ENCODE results near the gene STIM2.
"Not testable (repeated sequence)": the region's sequence is repeated elsewhere in the genome, so short reads cannot be mapped to it uniquely, and the experiment has no call there.

Gene STIM2

GRCh38 chr4:26824667-26825066 lies 36.0 kb upstream of the STIM2 start:
- no peaks in the 10 kb centered on the region for H3K27me3 Mint-ChIP-seq
- H3K36me3 Mint-ChIP-seq (ENCODE audit: low read depth), result peaks cover 3% of the 10 kb centered on the region
- H3K27ac Mint-ChIP-seq, result no peak overlapping the region
- no peak overlapping the region for H3K4me3 Mint-ChIP-seq
- peaks cover 16% of the 10 kb centered on the region for H3K4me1 Mint-ChIP-seq (ENCODE audit: low read depth)
- no peak for DNase-seq
- H3K9me3 Mint-ChIP-seq, result peaks cover 11% of the 10 kb centered on the region

DNA sequence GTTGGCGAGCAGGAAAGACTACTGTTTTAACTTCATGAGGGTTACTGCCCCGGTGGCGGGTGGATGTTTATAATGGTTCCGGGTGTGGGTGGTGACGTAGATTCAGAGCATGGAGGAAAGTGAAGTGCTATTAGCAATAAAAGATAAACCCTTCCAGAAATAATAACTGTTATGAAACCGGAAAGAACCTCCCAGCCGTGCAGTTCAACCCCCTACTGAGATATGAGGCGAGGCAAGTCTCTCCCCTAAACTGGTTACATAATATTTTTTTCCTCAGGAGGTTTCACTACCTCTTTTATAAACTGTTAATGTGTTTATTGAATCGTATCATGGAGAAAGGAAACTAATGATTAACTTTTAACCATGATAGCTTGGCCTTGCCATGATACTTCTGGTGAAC lies 33.9 kb upstream of the STIM2 start:
- H3K4me1 Mint-ChIP-seq (ENCODE audit: low read depth), result peaks cover 16% of the 10 kb centered on the region
- peaks cover 3% of the 10 kb centered on the region for H3K36me3 Mint-ChIP-seq (ENCODE audit: low read depth)
- H3K27ac Mint-ChIP-seq, result no peak overlapping the region
- H3K9me3 Mint-ChIP-seq, result peaks cover 11% of the 10 kb centered on the region
- no peaks in the 10 kb centered on the region for H3K27me3 Mint-ChIP-seq
- H3K4me3 Mint-ChIP-seq, result no peak overlapping the region
- DNase-seq, result no peak

DNA sequence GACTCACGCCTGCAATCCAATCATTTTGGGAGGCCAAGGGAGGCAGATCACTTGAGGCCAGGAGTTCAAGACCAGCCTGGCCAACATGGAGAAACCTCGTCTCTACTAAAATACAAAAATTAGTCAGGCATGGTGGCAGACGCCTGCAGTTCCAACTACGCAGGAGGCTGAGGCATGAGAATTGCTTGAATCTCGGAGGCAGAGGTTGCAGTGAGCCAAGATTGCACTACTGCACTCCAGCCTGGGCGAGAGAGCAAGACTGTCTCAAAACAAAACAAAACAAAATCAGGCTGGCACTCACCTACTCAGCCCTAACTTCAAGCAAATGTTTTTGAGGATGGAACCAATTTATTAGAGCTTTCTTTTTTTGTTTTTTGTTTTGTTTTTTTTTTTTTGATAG lies 33.3 kb upstream of the STIM2 start:
- DNase-seq; H3K27me3 Mint-ChIP-seq; H3K27ac Mint-ChIP-seq; H3K36me3 Mint-ChIP-seq (ENCODE audit: low read depth); H3K4me3 Mint-ChIP-seq: not testable (repeated sequence)
- Mint-ChIP-seq H3K9me3 (peaks cover 11% of the 10 kb centered on the region), H3K4me1 (ENCODE audit: low read depth) (peaks cover 10% of the 10 kb centered on the region)

DNA sequence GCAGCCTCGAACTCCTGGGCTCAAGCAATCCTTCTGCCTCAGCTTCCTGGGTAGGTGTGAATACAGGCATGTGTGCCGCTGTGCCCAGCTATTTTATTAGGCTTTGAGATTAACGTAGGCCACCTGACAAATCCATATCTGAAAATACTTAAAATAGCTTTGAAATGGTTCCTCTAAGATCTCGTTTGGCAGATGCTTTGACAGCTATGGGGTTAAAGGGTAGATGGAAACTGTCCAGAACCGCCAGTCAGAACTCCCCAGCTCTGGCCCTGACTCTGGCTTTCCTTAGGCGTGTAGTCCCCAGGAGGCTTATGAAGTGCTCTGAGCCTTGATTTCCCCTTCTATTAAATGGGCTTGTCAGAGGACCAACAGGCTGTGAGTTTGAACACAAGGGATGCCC lies 32.8 kb upstream of the STIM2 start:
- peaks cover 5% of the 10 kb centered on the region for H3K4me1 Mint-ChIP-seq (ENCODE audit: low read depth)
- DNase-seq, result no peak
- H3K36me3 Mint-ChIP-seq (ENCODE audit: low read depth), result peaks cover 2% of the 10 kb centered on the region
- H3K27me3 Mint-ChIP-seq, result no peaks in the 10 kb centered on the region
- no peak overlapping the region for H3K4me3 Mint-ChIP-seq
- no peak overlapping the region for H3K27ac Mint-ChIP-seq
- H3K9me3 Mint-ChIP-seq, result peaks cover 9% of the 10 kb centered on the region

GRCh38 chr4:26829018-26829417 lies 31.6 kb upstream of the STIM2 start:
- Mint-ChIP-seq H3K4me1 (ENCODE audit: low read depth) (no peaks in the 10 kb centered on the region), H3K27me3 (no peaks in the 10 kb centered on the region), H3K27ac (no peak overlapping the region), H3K36me3 (ENCODE audit: low read depth) (no peaks in the 10 kb centered on the region), H3K4me3 (no peak overlapping the region), H3K9me3 (no peaks in the 10 kb centered on the region)
- no peak for DNase-seq

GRCh38 chr4:26830033-26830432 lies 30.6 kb upstream of the STIM2 start:
- no peaks in the 10 kb centered on the region for H3K4me1 Mint-ChIP-seq (ENCODE audit: low read depth)

DNA sequence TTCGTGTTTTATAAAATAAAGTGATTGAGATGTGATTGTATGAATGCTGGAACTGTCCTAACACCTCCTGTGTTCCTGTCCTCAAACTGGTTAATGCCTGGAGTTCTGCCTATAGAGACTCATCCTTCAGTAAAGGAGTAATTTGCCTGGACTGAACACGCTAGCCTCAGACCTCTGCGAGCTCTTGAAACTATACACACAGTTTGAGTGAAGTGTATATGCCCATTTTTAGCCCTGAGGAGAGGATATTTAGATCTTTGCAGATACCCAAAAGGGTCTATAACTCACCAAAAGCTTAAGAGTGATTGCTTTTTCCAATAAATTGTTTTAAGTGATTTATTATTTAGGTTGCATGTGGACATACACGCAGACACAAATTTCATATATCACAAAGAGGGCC lies 29.9 kb upstream of the STIM2 start:
- no peak for DNase-seq
- Mint-ChIP-seq H3K27ac (no peak overlapping the region), H3K9me3 (peaks cover 2% of the 10 kb centered on the region), H3K4me3 (no peak overlapping the region), H3K27me3 (no peaks in the 10 kb centered on the region), H3K36me3 (ENCODE audit: low read depth) (no peaks in the 10 kb centered on the region), H3K4me1 (ENCODE audit: low read depth) (no peaks in the 10 kb centered on the region)

More at GRCh38 chr4:26830033-26830432, 30.6 kb upstream of the STIM2 start:
- DNase-seq, result no peak
- Mint-ChIP-seq H3K27ac (no peak overlapping the region), H3K4me3 (no peak overlapping the region), H3K27me3 (no peaks in the 10 kb centered on the region), H3K9me3 (peaks cover 2% of the 10 kb centered on the region), H3K36me3 (ENCODE audit: low read depth) (no peaks in the 10 kb centered on the region)

DNA sequence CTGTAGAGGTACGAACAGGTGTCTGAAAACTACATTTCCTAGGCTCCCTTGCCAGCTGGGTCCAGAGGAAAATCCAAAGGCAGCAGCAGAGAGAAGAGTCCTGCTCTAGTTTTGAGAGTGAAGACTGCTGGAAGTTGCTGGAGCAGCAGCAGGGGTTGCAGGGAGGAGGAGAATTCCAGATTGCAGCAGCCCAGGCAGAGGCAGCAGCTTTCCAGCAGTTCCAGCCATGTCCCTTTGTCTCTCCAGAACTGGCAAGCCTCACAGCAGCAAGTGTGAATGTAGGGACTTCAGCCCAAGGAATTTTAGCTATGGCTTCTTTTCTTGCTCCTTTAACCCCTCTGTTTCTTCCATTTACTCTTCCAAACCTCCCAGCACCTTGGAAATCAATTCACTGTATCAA lies 24.1 kb upstream of the STIM2 start:
- Mint-ChIP-seq H3K27ac (no peak overlapping the region), H3K36me3 (ENCODE audit: low read depth) (no peaks in the 10 kb centered on the region), H3K4me1 (ENCODE audit: low read depth) (peaks cover 9% of the 10 kb centered on the region), H3K9me3 (peaks cover 2% of the 10 kb centered on the region), H3K27me3 (no peaks in the 10 kb centered on the region), H3K4me3 (no peak overlapping the region)
- DNase-seq, result no peak

DNA sequence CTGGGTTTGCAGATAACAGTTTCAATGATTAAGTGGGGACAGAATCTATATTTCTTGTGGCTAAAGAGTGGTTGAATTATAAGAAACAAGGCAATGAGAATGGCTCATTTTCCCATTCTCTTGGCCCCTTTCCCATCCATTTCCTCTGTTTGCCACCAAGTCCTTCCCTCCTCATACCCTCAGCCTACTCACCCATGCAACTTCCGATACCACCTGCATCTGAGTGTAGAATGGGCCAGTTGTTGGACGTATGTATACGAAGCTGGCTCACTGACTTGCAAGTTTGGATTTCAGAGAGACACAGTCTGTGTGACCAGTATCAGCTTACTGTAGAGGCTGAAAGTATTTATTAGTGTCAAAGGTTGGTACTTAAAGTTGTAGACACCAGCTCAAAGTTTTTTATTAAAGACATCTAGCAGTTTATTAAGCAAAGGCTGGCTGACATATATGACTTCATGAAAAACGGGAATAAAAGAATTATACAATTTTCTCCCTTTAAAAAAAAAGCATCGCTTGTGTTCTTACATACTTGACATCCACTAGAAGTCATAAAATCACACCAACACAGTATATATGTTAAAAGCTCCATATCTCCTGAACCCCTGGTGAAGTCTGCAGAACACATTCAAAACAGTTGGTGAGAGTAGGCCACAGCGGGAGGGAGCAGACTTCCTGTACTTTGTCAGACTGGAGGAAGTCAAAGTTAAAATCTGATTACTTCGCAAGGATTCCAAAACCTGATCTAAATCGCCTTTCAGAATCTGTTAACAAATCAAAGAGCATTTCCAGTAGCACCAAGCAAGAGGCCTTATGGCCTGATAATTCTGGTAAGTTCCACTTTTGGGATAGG lies 22.4 kb upstream of the STIM2 start:
- Mint-ChIP-seq H3K27me3 (no peaks in the 10 kb centered on the region), H3K4me1 (ENCODE audit: low read depth) (peaks cover 9% of the 10 kb centered on the region), H3K27ac (no peak overlapping the region), H3K9me3 (peaks cover 2% of the 10 kb centered on the region), H3K36me3 (ENCODE audit: low read depth) (no peaks in the 10 kb centered on the region), H3K4me3 (no peak overlapping the region)
- DNase-seq, result no peak

DNA sequence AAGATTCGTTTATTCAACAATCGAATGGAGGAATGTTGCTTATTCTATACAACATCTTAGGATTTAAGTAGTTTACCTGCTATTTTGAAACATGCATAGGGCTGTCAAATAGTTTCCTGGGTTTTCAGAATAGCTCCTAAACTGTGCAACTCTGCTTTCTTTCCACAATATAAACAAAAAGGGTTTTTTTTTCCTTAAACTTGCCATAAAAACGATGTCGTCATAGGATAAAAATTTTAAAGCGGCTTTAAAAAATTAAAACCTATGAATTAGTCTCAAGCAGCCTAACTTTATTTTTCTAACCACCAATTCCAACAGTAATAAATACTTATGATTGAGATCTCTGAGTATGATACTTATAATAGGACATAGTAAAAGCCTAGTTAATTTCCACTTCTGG lies 21.6 kb upstream of the STIM2 start:
- Mint-ChIP-seq H3K27ac (no peak overlapping the region), H3K36me3 (ENCODE audit: low read depth) (no peaks in the 10 kb centered on the region), H3K4me1 (ENCODE audit: low read depth) (peaks cover 9% of the 10 kb centered on the region), H3K4me3 (no peak overlapping the region), H3K9me3 (peaks cover 2% of the 10 kb centered on the region), H3K27me3 (no peaks in the 10 kb centered on the region)
- no peak for DNase-seq

GRCh38 chr4:26839534-26839951 lies 21.1 kb upstream of the STIM2 start:
- no peak overlapping the region for H3K27ac Mint-ChIP-seq
- H3K9me3 Mint-ChIP-seq, result peaks cover 2% of the 10 kb centered on the region
- DNase-seq, result no peak
- H3K4me1 Mint-ChIP-seq (ENCODE audit: low read depth), result peaks cover 9% of the 10 kb centered on the region
- H3K4me3 Mint-ChIP-seq, result no peak overlapping the region
- no peaks in the 10 kb centered on the region for H3K27me3 Mint-ChIP-seq
- no peaks in the 10 kb centered on the region for H3K36me3 Mint-ChIP-seq (ENCODE audit: low read depth)

GRCh38 chr4:26840786-26841185 lies 19.9 kb upstream of the STIM2 start:
- no peak overlapping the region for H3K27ac Mint-ChIP-seq
- DNase-seq, result no peak
- H3K36me3 Mint-ChIP-seq (ENCODE audit: low read depth), result no peaks in the 10 kb centered on the region
- H3K27me3 Mint-ChIP-seq, result no peaks in the 10 kb centered on the region
- peaks cover 9% of the 10 kb centered on the region for H3K4me1 Mint-ChIP-seq (ENCODE audit: low read depth)
- H3K9me3 Mint-ChIP-seq, result peaks cover 3% of the 10 kb centered on the region
- no peak overlapping the region for H3K4me3 Mint-ChIP-seq

DNA sequence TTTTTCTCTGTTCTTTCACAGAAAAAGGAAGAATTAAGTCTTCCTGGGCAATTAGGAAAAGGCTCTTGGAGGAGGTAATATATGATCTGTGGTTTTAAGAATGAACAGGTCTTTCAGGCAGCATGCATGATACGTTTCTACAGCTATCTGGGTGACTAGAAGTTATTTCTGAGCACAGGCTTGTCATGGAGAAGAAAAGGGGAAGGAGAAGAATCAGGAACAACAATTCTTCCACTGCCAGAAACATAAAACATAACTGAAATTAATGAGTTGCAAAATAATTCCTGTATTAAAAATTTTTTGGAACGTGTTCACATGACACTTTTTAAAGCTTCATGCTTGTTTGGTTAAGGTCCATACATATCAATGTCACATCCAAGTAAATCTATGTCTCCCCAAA lies 17.7 kb upstream of the STIM2 start:
- Mint-ChIP-seq H3K36me3 (ENCODE audit: low read depth) (no peaks in the 10 kb centered on the region), H3K9me3 (peaks cover 3% of the 10 kb centered on the region), H3K4me1 (ENCODE audit: low read depth) (peaks cover 9% of the 10 kb centered on the region), H3K4me3 (no peak overlapping the region), H3K27me3 (no peaks in the 10 kb centered on the region), H3K27ac (no peak overlapping the region)
- DNase-seq, result no peak

GRCh38 chr4:26850528-26850927 lies 10.1 kb upstream of the STIM2 start:
- no peaks in the 10 kb centered on the region for H3K36me3 Mint-ChIP-seq (ENCODE audit: low read depth)
- DNase-seq, result no peak
- no peaks in the 10 kb centered on the region for H3K27me3 Mint-ChIP-seq
- H3K9me3 Mint-ChIP-seq, result peaks cover under 1% of the 10 kb centered on the region
- H3K27ac Mint-ChIP-seq, result no peak overlapping the region
- H3K4me3 Mint-ChIP-seq, result no peak overlapping the region
- no peaks in the 10 kb centered on the region for H3K4me1 Mint-ChIP-seq (ENCODE audit: low read depth)

DNA sequence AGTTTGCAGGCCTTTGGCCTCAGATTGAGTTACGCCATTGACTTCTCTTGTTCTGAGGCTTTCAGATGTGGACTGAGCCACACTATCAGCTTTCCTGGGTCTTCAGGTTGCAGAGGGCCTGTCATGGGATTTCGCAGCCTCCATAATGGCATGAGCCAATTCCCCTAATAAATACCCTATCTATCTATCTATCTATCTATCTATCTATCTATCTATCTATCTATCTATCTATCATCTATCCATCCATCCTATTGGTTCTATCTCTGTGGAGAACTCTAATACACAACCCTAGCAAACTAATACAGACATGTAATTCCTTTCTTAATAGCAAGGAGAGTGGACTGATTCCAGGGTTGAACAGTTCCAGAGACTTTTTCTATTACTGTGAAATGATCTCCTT lies 9.5 kb upstream of the STIM2 start:
- no peaks in the 10 kb centered on the region for H3K27me3 Mint-ChIP-seq
- H3K27ac Mint-ChIP-seq, result no peak overlapping the region
- H3K4me3 Mint-ChIP-seq, result no peak overlapping the region
- H3K9me3 Mint-ChIP-seq, result no peaks in the 10 kb centered on the region
- no peaks in the 10 kb centered on the region for H3K4me1 Mint-ChIP-seq (ENCODE audit: low read depth)
- no peaks in the 10 kb centered on the region for H3K36me3 Mint-ChIP-seq (ENCODE audit: low read depth)
- DNase-seq, result no peak

DNA sequence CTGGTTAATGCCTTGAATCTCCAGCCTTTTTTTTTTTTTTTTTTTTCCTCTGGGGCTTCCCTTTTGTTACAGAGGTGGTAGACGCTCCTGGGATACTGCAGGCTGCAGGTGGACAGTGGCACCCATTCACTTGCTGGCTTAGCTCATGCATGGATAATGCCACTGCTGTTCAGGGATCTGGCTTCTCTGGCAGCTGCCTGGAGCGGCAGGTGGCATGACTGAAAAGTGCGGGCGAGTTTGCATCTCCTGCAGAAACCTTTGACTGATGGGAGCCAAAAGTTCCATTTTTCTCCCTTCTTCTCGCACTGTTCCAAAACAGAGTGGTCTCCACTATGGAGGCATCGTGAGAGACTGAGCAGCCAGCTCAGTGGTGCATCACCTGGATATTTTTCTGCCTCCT lies 5.9 kb upstream of the STIM2 start:
- Mint-ChIP-seq H3K27ac (no peak overlapping the region), H3K9me3 (no peaks in the 10 kb centered on the region), H3K4me3 (no peak overlapping the region), H3K4me1 (ENCODE audit: low read depth) (peaks cover 26% of the 10 kb centered on the region), H3K27me3 (no peaks in the 10 kb centered on the region), H3K36me3 (ENCODE audit: low read depth) (peaks cover 11% of the 10 kb centered on the region)
- no peak for DNase-seq

Data from activated T-cell treated with anti-CD3 and anti-CD28 coated beads, Interleukin-2, amount 50 U/mL, for 24 hours (primary cell).